HEK293 (cell line): ENCODE results near the gene BFSP2.

Source experiments
- CTCF ChIA-PET: fragments of 350-600 bp; formaldehyde crosslinking; extraction: SDS; loops from one replicate; lab custom pipeline; 2021; ENCODE audit warnings: antibody characterized with exemption; lab: Yijun Ruan, JAX
- POLR2A ChIA-PET: fragments of 300-600 bp; formaldehyde crosslinking; extraction: SDS; loops from one replicate; lab custom pipeline; 2020; ENCODE audit warnings: antibody characterized with exemption, inconsistent platforms; lab: Yijun Ruan, JAX
- H3K27ac ChIP-seq: fragments of 200-500 bp; sonication (Bioruptor generic); 2 replicates; pipeline ENCODE4 v1.5.1; 2014; ENCODE audit warnings: low read depth, low read length, control low read depth, inconsistent platforms; ENCODE audit errors: extremely low read depth
- H3K36me3 ChIP-seq, 2 experiments: fragments of 200-500 bp in 1 of 2; sonication (Bioruptor generic) in 1 of 2; 1 replicate in 1 of 2; 2 replicates in 1 of 2; pipeline ENCODE4 v1.5.1; 2014 to 2017; ENCODE audit warnings: inconsistent platforms in 2 of 2, low read length in 2 of 2; ENCODE audit not compliant: control insufficient read depth in 2 of 2, insufficient read depth in 1 of 2
- H3K4me1 ChIP-seq: fragments of 200-500 bp; sonication (Bioruptor generic); 2 replicates; pipeline ENCODE4 v1.5.1; 2014; ENCODE audit warnings: mild to moderate bottlenecking, low read length, inconsistent platforms; ENCODE audit not compliant: control insufficient read depth, insufficient read depth
- H3K4me3 ChIP-seq: 2 replicates; pipeline ENCODE4 v1.5.1; 2011; ENCODE audit warnings: low read depth, mild to moderate bottlenecking, control low read depth, low read length, moderate library complexity
- H3K9me3 ChIP-seq: fragments of 200-500 bp; sonication (Bioruptor generic); 2 replicates; pipeline ENCODE4 v1.5.1; 2014; ENCODE audit warnings: low read depth, low read length, inconsistent platforms; ENCODE audit not compliant: control insufficient read depth, insufficient read depth
- KLF8 ChIP-seq: fragments of 450-650 bp; formaldehyde crosslinking; IDR thresholded peaks from 2 replicates; pipeline ENCODE4 v1.5.1; 2016; ENCODE audit warnings: missing biosample characterization, missing genetic modification characterization
- PRDM1 ChIP-seq: fragments of 450-650 bp; formaldehyde crosslinking; IDR thresholded peaks from 2 replicates; pipeline ENCODE4; 2016; ENCODE audit warnings: missing biosample characterization, missing genetic modification characterization
- ZEB2 ChIP-seq: fragments of 450-650 bp; formaldehyde crosslinking; IDR thresholded peaks from 2 replicates; pipeline ENCODE4 v1.5.1; 2016; ENCODE audit warnings: missing biosample characterization, missing genetic modification characterization
- ZNF112 ChIP-seq: fragments of 450-650 bp; formaldehyde crosslinking; IDR thresholded peaks from 2 replicates; pipeline ENCODE4 v1.5.0; 2017; ENCODE audit warnings: missing biosample characterization, missing genetic modification characterization
- ZNF132 ChIP-seq: fragments of 450-650 bp; formaldehyde crosslinking; IDR thresholded peaks from 2 replicates; pipeline ENCODE4 v1.5.1; 2017; ENCODE audit warnings: missing biosample characterization, missing genetic modification characterization, borderline replicate concordance
- ZNF16 ChIP-seq: fragments of 450-650 bp; formaldehyde crosslinking; IDR thresholded peaks from 2 replicates; pipeline ENCODE4 v1.5.1; 2016; ENCODE audit warnings: low read depth, missing biosample characterization, missing genetic modification characterization
- ZNF214 ChIP-seq: fragments of 450-650 bp; formaldehyde crosslinking; IDR thresholded peaks from 2 replicates; pipeline ENCODE4 v1.5.1; 2017; ENCODE audit warnings: missing biosample characterization, mild to moderate bottlenecking, missing genetic modification characterization, borderline replicate concordance
- ZNF221 ChIP-seq: fragments of 450-650 bp; formaldehyde crosslinking; IDR thresholded peaks from 2 replicates; pipeline ENCODE4 v1.5.1; 2017; ENCODE audit warnings: missing biosample characterization, missing genetic modification characterization, borderline replicate concordance
- ZNF23 ChIP-seq: fragments of 450-650 bp; formaldehyde crosslinking; IDR thresholded peaks from 2 replicates; pipeline ENCODE4 v1.5.1; 2016; ENCODE audit warnings: missing biosample characterization, missing genetic modification characterization, borderline replicate concordance
- ZNF302 ChIP-seq: fragments of 450-650 bp; formaldehyde crosslinking; IDR thresholded peaks from 2 replicates; pipeline ENCODE4 v1.5.1; 2016; ENCODE audit warnings: missing biosample characterization, missing genetic modification characterization, low read depth
- ZNF311 ChIP-seq: fragments of 450-650 bp; formaldehyde crosslinking; IDR thresholded peaks from 2 replicates; pipeline ENCODE4 v1.5.1; 2017; ENCODE audit warnings: missing biosample characterization, missing genetic modification characterization, borderline replicate concordance
- ZNF558 ChIP-seq: fragments of 450-650 bp; formaldehyde crosslinking; IDR thresholded peaks from 2 replicates; pipeline ENCODE4 v1.5.1; 2016; ENCODE audit warnings: missing biosample characterization, missing genetic modification characterization
- ZNF560 ChIP-seq: fragments of 450-650 bp; formaldehyde crosslinking; IDR thresholded peaks from 2 replicates; pipeline ENCODE4 v1.5.1; 2017; ENCODE audit warnings: missing biosample characterization, missing genetic modification characterization, borderline replicate concordance
- ZNF626 ChIP-seq: fragments of 450-650 bp; sonication (Bioruptor Pico); formaldehyde crosslinking; IDR thresholded peaks from 2 replicates; pipeline ENCODE4 v1.5.1; 2018; ENCODE audit warnings: missing biosample characterization, missing genetic modification characterization, inconsistent platforms
- ZNF701 ChIP-seq: fragments of 450-650 bp; formaldehyde crosslinking; IDR thresholded peaks from 2 replicates; pipeline ENCODE4 v1.5.1; 2016; ENCODE audit warnings: missing biosample characterization, missing genetic modification characterization
- ZNF777 ChIP-seq: fragments of 450-650 bp; formaldehyde crosslinking; IDR thresholded peaks from 2 replicates; pipeline ENCODE4 v1.5.1; 2017; ENCODE audit warnings: missing biosample characterization, missing genetic modification characterization, borderline replicate concordance
- ZXDB ChIP-seq: fragments of 450-650 bp; formaldehyde crosslinking; IDR thresholded peaks from 2 replicates; pipeline ENCODE4 v1.5.1; 2016; ENCODE audit warnings: missing biosample characterization, missing genetic modification characterization
- TF ChIP-seq, protein P1 (sequence below): fragments of 450-650 bp; formaldehyde crosslinking; IDR thresholded peaks from 2 replicates; pipeline ENCODE4 v1.5.1; 2016; ENCODE audit warnings: missing biosample characterization, missing genetic modification characterization
- TF ChIP-seq, protein P2 (sequence below): fragments of 450-650 bp; IDR thresholded peaks from 2 replicates; pipeline ENCODE4 v1.5.1; 2018; ENCODE audit warnings: missing biosample characterization, missing genetic modification characterization
- TF ChIP-seq, protein P3 (sequence below): fragments of 450-650 bp; formaldehyde crosslinking; IDR thresholded peaks from 2 replicates; pipeline ENCODE4 v1.5.1; 2017; ENCODE audit warnings: missing biosample characterization, missing genetic modification characterization
- TF ChIP-seq, protein P4 (sequence below): fragments of 450-650 bp; formaldehyde crosslinking; IDR thresholded peaks from 2 replicates; pipeline ENCODE4 v1.5.1; 2017; ENCODE audit warnings: missing biosample characterization, missing genetic modification characterization
- TF ChIP-seq, protein P5 (sequence below): fragments of 450-650 bp; formaldehyde crosslinking; conservative IDR thresholded peaks from 2 replicates; pipeline ENCODE4 v1.5.1; 2016; ENCODE audit warnings: low read depth, missing biosample characterization, missing genetic modification characterization
- TF ChIP-seq, protein P6 (sequence below): fragments of 450-650 bp; formaldehyde crosslinking; IDR thresholded peaks from 2 replicates; pipeline ENCODE4 v1.5.1; 2016; ENCODE audit warnings: missing biosample characterization, missing genetic modification characterization

Gene BFSP2

DNA sequence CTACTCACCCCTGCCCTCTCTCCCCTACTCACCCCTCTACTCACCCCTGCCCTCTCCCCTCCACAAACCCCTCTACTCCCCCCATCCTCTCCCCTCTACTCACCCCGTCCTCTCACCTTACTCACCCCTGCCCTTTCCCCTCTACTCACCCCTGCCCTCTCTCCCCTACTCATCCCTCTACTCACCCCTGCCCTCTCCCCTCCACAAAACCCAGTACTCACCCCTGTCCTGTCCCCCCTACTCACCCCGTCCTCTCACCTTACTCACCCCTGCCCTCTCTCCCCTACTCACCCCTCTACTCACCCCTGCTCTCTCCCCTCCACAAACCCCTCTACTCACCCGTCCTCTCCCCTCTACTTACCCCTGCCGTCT is 14.2 kb downstream of the BFSP2 start:
- Histone ChIP-seq H3K9me3 (no peaks in the 10 kb centered on the region), H3K4me3 (no peak overlapping the region), H3K36me3 (no peaks in the 10 kb centered on the region), H3K4me1 (no peaks in the 10 kb centered on the region), H3K27ac (no peak overlapping the region)
- ChIA-PET CTCF (no interaction called here), POLR2A (no interaction called here)
- TF ChIP-seq ZNF560, result no peak
- TF ChIP-seq, protein P1, sequence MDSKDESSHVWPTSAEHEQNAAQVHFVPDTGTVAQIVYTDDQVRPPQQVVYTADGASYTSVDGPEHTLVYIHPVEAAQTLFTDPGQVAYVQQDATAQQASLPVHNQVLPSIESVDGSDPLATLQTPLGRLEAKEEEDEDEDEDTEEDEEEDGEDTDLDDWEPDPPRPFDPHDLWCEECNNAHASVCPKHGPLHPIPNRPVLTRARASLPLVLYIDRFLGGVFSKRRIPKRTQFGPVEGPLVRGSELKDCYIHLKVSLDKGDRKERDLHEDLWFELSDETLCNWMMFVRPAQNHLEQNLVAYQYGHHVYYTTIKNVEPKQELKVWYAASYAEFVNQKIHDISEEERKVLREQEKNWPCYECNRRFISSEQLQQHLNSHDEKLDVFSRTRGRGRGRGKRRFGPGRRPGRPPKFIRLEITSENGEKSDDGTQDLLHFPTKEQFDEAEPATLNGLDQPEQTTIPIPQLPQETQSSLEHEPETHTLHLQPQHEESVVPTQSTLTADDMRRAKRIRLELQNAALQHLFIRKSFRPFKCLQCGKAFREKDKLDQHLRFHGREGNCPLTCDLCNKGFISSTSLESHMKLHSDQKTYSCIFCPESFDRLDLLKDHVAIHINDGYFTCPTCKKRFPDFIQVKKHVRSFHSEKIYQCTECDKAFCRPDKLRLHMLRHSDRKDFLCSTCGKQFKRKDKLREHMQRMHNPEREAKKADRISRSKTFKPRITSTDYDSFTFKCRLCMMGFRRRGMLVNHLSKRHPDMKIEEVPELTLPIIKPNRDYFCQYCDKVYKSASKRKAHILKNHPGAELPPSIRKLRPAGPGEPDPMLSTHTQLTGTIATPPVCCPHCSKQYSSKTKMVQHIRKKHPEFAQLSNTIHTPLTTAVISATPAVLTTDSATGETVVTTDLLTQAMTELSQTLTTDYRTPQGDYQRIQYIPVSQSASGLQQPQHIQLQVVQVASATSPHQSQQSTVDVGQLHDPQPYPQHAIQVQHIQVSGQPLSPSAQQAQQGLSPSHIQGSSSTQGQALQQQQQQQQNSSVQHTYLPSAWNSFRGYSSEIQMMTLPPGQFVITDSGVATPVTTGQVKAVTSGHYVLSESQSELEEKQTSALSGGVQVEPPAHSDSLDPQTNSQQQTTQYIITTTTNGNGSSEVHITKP (tag by site-specific recombination), result no peak
- no peak for TF ChIP-seq ZNF16 (tag by site-specific recombination)
- TF ChIP-seq, protein P2, sequence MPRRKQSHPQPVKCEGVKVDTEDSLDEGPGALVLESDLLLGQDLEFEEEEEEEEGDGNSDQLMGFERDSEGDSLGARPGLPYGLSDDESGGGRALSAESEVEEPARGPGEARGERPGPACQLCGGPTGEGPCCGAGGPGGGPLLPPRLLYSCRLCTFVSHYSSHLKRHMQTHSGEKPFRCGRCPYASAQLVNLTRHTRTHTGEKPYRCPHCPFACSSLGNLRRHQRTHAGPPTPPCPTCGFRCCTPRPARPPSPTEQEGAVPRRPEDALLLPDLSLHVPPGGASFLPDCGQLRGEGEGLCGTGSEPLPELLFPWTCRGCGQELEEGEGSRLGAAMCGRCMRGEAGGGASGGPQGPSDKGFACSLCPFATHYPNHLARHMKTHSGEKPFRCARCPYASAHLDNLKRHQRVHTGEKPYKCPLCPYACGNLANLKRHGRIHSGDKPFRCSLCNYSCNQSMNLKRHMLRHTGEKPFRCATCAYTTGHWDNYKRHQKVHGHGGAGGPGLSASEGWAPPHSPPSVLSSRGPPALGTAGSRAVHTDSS, result no peak
- TF ChIP-seq, protein P3, sequence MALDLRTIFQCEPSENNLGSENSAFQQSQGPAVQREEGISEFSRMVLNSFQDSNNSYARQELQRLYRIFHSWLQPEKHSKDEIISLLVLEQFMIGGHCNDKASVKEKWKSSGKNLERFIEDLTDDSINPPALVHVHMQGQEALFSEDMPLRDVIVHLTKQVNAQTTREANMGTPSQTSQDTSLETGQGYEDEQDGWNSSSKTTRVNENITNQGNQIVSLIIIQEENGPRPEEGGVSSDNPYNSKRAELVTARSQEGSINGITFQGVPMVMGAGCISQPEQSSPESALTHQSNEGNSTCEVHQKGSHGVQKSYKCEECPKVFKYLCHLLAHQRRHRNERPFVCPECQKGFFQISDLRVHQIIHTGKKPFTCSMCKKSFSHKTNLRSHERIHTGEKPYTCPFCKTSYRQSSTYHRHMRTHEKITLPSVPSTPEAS (tag by site-specific recombination), result no peak
- no peak for TF ChIP-seq ZEB2 (tag by site-specific recombination)
- no peak for TF ChIP-seq ZNF221 (tag by site-specific recombination)
- TF ChIP-seq, protein P4, sequence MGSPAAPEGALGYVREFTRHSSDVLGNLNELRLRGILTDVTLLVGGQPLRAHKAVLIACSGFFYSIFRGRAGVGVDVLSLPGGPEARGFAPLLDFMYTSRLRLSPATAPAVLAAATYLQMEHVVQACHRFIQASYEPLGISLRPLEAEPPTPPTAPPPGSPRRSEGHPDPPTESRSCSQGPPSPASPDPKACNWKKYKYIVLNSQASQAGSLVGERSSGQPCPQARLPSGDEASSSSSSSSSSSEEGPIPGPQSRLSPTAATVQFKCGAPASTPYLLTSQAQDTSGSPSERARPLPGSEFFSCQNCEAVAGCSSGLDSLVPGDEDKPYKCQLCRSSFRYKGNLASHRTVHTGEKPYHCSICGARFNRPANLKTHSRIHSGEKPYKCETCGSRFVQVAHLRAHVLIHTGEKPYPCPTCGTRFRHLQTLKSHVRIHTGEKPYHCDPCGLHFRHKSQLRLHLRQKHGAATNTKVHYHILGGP, result no peak
- no peak for TF ChIP-seq ZNF311 (tag by site-specific recombination)
- no peak for TF ChIP-seq ZXDB (tag by site-specific recombination)
- TF ChIP-seq ZNF626 (tag by site-specific recombination), result no peak
- no peak for TF ChIP-seq ZNF214 (tag by site-specific recombination)
- no peak for TF ChIP-seq KLF8
- TF ChIP-seq, protein P5, sequence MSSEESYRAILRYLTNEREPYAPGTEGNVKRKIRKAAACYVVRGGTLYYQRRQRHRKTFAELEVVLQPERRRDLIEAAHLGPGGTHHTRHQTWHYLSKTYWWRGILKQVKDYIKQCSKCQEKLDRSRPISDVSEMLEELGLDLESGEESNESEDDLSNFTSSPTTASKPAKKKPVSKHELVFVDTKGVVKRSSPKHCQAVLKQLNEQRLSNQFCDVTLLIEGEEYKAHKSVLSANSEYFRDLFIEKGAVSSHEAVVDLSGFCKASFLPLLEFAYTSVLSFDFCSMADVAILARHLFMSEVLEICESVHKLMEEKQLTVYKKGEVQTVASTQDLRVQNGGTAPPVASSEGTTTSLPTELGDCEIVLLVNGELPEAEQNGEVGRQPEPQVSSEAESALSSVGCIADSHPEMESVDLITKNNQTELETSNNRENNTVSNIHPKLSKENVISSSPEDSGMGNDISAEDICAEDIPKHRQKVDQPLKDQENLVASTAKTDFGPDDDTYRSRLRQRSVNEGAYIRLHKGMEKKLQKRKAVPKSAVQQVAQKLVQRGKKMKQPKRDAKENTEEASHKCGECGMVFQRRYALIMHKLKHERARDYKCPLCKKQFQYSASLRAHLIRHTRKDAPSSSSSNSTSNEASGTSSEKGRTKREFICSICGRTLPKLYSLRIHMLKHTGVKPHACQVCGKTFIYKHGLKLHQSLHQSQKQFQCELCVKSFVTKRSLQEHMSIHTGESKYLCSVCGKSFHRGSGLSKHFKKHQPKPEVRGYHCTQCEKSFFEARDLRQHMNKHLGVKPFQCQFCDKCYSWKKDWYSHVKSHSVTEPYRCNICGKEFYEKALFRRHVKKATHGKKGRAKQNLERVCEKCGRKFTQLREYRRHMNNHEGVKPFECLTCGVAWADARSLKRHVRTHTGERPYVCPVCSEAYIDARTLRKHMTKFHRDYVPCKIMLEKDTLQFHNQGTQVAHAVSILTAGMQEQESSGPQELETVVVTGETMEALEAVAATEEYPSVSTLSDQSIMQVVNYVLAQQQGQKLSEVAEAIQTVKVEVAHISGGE (tag by site-specific recombination), result no peak

DNA sequence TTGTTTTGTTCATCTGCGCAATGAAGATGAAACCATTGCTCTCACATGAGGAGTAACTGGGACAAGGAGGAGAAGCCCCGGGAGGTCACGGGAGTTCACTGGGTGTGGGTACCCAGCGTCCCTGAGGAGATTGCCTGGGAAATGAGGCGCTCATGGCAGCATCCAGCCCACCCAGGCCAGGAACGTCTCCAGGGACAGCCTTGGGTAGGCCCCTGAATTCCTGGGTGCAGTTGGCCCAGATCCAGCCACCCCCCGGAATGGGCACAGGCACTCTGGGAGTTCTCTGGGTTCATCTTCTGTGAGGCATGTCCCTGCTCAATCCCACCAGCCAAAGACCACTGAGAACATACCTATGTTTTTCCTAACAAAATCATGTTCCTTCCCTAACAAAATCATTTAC is 18.5 kb downstream of the BFSP2 start:
- no peaks in the 10 kb centered on the region for H3K9me3 ChIP-seq
- ChIA-PET POLR2A (no interaction called here), CTCF (no interaction called here)
- TF ChIP-seq ZNF302 (tag by site-specific recombination) (no peak), ZNF701 (tag by site-specific recombination) (no peak), ZNF777 (tag by site-specific recombination) (no peak), ZNF132 (no peak), ZNF558 (tag by site-specific recombination) (no peak), PRDM1 (no peak), ZNF112 (tag by site-specific recombination) (no peak), ZNF23 (tag by site-specific recombination) (no peak)
- TF ChIP-seq, protein P6, sequence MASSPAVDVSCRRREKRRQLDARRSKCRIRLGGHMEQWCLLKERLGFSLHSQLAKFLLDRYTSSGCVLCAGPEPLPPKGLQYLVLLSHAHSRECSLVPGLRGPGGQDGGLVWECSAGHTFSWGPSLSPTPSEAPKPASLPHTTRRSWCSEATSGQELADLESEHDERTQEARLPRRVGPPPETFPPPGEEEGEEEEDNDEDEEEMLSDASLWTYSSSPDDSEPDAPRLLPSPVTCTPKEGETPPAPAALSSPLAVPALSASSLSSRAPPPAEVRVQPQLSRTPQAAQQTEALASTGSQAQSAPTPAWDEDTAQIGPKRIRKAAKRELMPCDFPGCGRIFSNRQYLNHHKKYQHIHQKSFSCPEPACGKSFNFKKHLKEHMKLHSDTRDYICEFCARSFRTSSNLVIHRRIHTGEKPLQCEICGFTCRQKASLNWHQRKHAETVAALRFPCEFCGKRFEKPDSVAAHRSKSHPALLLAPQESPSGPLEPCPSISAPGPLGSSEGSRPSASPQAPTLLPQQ (tag by site-specific recombination), result no peak
- no peaks in the 10 kb centered on the region for H3K4me1 ChIP-seq
- no peaks in the 10 kb centered on the region for H3K36me3 ChIP-seq
- H3K4me3 ChIP-seq, result no peak overlapping the region
- no peak overlapping the region for H3K27ac ChIP-seq
